ENCODE data around the gene C16orf74. TPM values are rescaled to one million over a fixed set of nuclear protein-coding genes. Genes with fewer than 3 reads are reported as not detected.

C16orf74 gene
- polyA plus RNA-seq, 1 donor (not counting 4 experiments of a cell fraction or from before 2014, with no cell fraction given): 35.3 TPM

DNA sequence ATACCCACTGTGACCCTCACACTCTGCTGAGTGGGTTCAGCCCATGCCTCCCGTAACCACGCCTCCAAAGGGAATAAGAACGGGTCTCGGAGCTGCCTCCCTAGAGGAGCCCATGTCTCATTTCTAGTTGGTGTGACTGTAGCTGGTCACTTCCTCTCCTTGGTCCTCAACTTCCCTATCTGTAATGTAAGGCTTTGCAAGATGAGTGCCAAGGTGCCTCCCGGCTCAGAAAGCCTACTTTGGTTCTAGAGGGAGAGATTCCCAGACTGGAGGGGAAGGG lies 20.8 kb downstream of the C16orf74 start:
- dilution Hi-C loops (cut with MboI; ENCODE audit: extremely low pct_ligation_motif_present, low sequenced_read_pairs): no loop called here
- H4K20me1 ChIP-seq (ENCODE audit: control insufficient read depth, extremely low read depth, insufficient read depth, low read length): peaks cover 57% of the 10 kb centered on the region
- peaks cover 3% of the 10 kb centered on the region for H3K4me1 ChIP-seq (ENCODE audit: control insufficient read depth, extremely low read depth, insufficient read depth, low read length)
- DNase-seq (ENCODE audit: low read depth, low spot score) (no peak), FAIRE-seq (no peak)
- no peak for TF ChIP-seq EZH2 (IDR thresholded peaks at IDR 0.05; ENCODE audit: low read length)
- TF ChIP-seq, protein P1, sequence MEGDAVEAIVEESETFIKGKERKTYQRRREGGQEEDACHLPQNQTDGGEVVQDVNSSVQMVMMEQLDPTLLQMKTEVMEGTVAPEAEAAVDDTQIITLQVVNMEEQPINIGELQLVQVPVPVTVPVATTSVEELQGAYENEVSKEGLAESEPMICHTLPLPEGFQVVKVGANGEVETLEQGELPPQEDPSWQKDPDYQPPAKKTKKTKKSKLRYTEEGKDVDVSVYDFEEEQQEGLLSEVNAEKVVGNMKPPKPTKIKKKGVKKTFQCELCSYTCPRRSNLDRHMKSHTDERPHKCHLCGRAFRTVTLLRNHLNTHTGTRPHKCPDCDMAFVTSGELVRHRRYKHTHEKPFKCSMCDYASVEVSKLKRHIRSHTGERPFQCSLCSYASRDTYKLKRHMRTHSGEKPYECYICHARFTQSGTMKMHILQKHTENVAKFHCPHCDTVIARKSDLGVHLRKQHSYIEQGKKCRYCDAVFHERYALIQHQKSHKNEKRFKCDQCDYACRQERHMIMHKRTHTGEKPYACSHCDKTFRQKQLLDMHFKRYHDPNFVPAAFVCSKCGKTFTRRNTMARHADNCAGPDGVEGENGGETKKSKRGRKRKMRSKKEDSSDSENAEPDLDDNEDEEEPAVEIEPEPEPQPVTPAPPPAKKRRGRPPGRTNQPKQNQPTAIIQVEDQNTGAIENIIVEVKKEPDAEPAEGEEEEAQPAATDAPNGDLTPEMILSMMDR (optimal IDR thresholded peaks at IDR 0.05 in 1 of 3, IDR thresholded peaks at IDR 0.05 in 1 of 3, conservative IDR thresholded peaks at IDR 0.05 in 1 of 3; ENCODE audit: extremely low read depth in 1 of 3, insufficient read depth in 2 of 3, low read length in 3 of 3): no peak
- peaks cover 93% of the 10 kb centered on the region for H3K79me2 ChIP-seq (ENCODE audit: control insufficient read depth, insufficient read depth, low read length)
- no peak overlapping the region for H3K4me2 ChIP-seq (ENCODE audit: control insufficient read depth, extremely low read depth, insufficient read depth, low read depth, low read length)
- no peak overlapping the region for H3K27ac ChIP-seq (ENCODE audit: control insufficient read depth, insufficient read depth, low read length)
- no peak overlapping the region for H3K9ac ChIP-seq (ENCODE audit: control insufficient read depth, extremely low read depth, insufficient read depth, low read length)
- H3K36me3 ChIP-seq (ENCODE audit: control insufficient read depth in 2 of 2, extremely low read depth in 1 of 2, insufficient read depth in 2 of 2, low read length in 2 of 2): peaks cover 57 to 86% of the 10 kb centered on the region in 2 experiments
- no peaks in the 10 kb centered on the region for H3K27me3 ChIP-seq (ENCODE audit: control insufficient read depth, extremely low read depth, insufficient read depth, low read length)
- peaks cover 2% of the 10 kb centered on the region for H3K9me1 ChIP-seq (ENCODE audit: control insufficient read depth, extremely low read depth, insufficient read depth, low read length)
- no peak overlapping the region for H2AFZ ChIP-seq (ENCODE audit: control insufficient read depth, low read length)
- no peak overlapping the region for H3K4me3 ChIP-seq (ENCODE audit: control insufficient read depth in 2 of 3, extremely low read depth in 1 of 3, insufficient read depth in 2 of 3, low read depth in 1 of 3, low read length in 3 of 3)
- H3K9me3 ChIP-seq (ENCODE audit: control insufficient read depth, low read depth, low read length): no peaks in the 10 kb centered on the region

DNA sequence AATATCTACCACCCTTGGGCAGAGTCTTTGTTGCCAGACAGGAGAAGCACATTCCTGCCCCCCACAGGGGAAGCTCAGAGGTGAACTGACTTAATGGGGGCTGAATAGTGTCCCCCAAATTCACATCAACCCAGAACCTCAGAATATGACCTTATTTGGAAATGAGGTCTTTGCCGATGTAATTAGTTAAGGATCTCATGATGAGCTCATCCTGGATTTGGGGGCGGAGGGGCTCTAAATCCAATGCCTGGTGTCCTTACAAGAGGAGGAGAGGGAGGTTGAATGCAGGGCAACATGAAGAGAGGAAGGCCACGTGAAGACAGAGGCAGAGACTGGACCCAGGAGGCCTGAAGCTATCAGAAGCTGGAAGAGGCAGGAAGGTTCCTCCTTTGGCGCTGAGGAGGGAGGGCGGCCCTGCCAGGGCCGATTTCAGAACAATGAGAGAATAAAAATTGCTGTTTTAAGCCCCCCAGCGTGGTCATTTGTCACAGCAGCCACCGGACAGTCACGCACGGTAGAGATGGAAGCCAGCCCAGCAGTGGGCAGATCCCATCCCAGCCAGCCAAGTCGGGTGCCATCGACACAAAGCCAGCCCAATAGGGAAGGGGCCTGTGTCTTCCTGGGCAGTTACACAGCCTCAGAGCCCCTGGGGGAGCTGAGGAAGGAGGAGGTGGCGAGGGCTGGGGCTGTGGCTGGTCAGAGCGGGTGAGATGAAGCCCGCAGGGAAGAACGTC lies 21.3 kb downstream of the C16orf74 start:
- H4K20me1 ChIP-seq (ENCODE audit: control insufficient read depth, extremely low read depth, insufficient read depth, low read length): peaks cover 55% of the 10 kb centered on the region
- H3K9me3 ChIP-seq (ENCODE audit: control insufficient read depth, low read depth, low read length): no peaks in the 10 kb centered on the region
- H3K79me2 ChIP-seq (ENCODE audit: control insufficient read depth, insufficient read depth, low read length): peaks cover 91% of the 10 kb centered on the region
- H3K9ac ChIP-seq (ENCODE audit: control insufficient read depth, extremely low read depth, insufficient read depth, low read length): no peak overlapping the region
- FAIRE-seq (no peak), DNase-seq (ENCODE audit: low read depth, low spot score) (no peak)
- no peak overlapping the region for H3K4me2 ChIP-seq (ENCODE audit: control insufficient read depth, extremely low read depth, insufficient read depth, low read depth, low read length)
- no peak overlapping the region for H3K27ac ChIP-seq (ENCODE audit: control insufficient read depth, insufficient read depth, low read length)
- H2AFZ ChIP-seq (ENCODE audit: control insufficient read depth, low read length): no peak overlapping the region
- TF ChIP-seq EZH2 (IDR thresholded peaks at IDR 0.05; ENCODE audit: low read length): no peak
- TF ChIP-seq, protein P1 (optimal IDR thresholded peaks at IDR 0.05 in 1 of 3, IDR thresholded peaks at IDR 0.05 in 1 of 3, conservative IDR thresholded peaks at IDR 0.05 in 1 of 3; ENCODE audit: extremely low read depth in 1 of 3, insufficient read depth in 2 of 3, low read length in 3 of 3): no peak
- dilution Hi-C loops (cut with MboI; ENCODE audit: extremely low pct_ligation_motif_present, low sequenced_read_pairs): no loop called here
- peaks cover 2% of the 10 kb centered on the region for H3K9me1 ChIP-seq (ENCODE audit: control insufficient read depth, extremely low read depth, insufficient read depth, low read length)
- no peak overlapping the region for H3K4me3 ChIP-seq (ENCODE audit: control insufficient read depth in 2 of 3, extremely low read depth in 1 of 3, insufficient read depth in 2 of 3, low read depth in 1 of 3, low read length in 3 of 3)
- H3K36me3 ChIP-seq (ENCODE audit: control insufficient read depth in 2 of 2, extremely low read depth in 1 of 2, insufficient read depth in 2 of 2, low read length in 2 of 2): peaks cover 56 to 84% of the 10 kb centered on the region in 2 experiments
- H3K4me1 ChIP-seq (ENCODE audit: control insufficient read depth, extremely low read depth, insufficient read depth, low read length): peaks cover 3% of the 10 kb centered on the region
- H3K27me3 ChIP-seq (ENCODE audit: control insufficient read depth, extremely low read depth, insufficient read depth, low read length): no peaks in the 10 kb centered on the region

All from keratinocyte (primary cell).